ENCODE measurements around the gene AMDHD2. TPM values are rescaled to one million over a fixed set of nuclear protein-coding genes. Genes with fewer than 3 reads are reported as not detected.
"Not testable (repeated sequence)": the region's sequence is repeated elsewhere in the genome, so short reads cannot be mapped to it uniquely, and the experiment has no call there.

AMDHD2 gene
- total RNA-seq, 4 donors from 2014 or later: 11.6 to 23.9 (median 17.5) TPM

DNA sequence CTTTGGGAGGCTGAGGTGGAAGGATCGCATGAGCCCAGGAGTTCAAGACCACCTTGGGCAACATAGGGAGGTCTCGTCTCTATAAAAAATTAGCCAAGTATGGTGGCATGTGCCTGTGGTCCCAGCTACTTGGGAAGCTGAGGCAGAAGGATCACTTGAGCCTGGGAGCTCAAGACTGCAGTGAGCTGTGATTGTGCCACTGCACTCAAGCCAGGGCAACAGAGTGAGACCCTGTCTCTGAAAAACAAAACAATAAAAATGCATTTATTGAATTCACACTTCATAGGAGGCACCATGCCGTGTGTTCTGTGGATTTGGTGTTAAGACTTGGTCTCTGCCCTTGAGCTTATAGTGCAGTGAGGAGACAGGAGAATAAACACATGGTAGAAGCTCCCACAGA is 42.8 kb upstream of the AMDHD2 start:
- no peaks in the 10 kb centered on the region for H3K36me3 ChIP-seq
- peaks cover 0 to 21% (median 4%) of the 10 kb centered on the region in 4 donors for H3K27me3 ChIP-seq
- H3K9me3 ChIP-seq: no peaks in the 10 kb centered on the region
- H3K4me1 ChIP-seq: peaks cover 15 to 55% (median 27%) of the 10 kb centered on the region in 3 donors
- TF ChIP-seq CTCF (IDR thresholded peaks at IDR 0.05) (no peak), POLR2A (IDR thresholded peaks at IDR 0.05) (no peak)
- WGBS, 2 donors: 93 to 95% methylated on average over 2 to 3 of the region's 3 CpGs
- no peak overlapping the region for H3K27ac ChIP-seq
- no peak for DNase-seq
- intact Hi-C loops (cut with DNase I): no loop called here
- no peak overlapping the region for H3K4me3 ChIP-seq

- TF ChIP-seq CTCF (IDR thresholded peaks at IDR 0.05) (no peak), POLR2A (IDR thresholded peaks at IDR 0.05) (no peak)
- peaks cover 15 to 55% (median 25%) of the 10 kb centered on the region in 3 donors for H3K4me1 ChIP-seq
- H3K36me3 ChIP-seq: no peaks in the 10 kb centered on the region
- H3K9me3 ChIP-seq: no peaks in the 10 kb centered on the region
- 69 to 79% methylated on average over 8 of the region's 8 CpGs for WGBS, 2 donors
- intact Hi-C loops (cut with DNase I): no loop called here
- H3K27me3 ChIP-seq: peaks cover 0 to 12% (median 0%) of the 10 kb centered on the region in 4 donors
- DNase-seq: no peak
- no peak overlapping the region for H3K27ac ChIP-seq
- no peak overlapping the region for H3K4me3 ChIP-seq
Measured at GRCh38 chr16:2478279-2478678, 41.9 kb upstream of the AMDHD2 start.

DNA sequence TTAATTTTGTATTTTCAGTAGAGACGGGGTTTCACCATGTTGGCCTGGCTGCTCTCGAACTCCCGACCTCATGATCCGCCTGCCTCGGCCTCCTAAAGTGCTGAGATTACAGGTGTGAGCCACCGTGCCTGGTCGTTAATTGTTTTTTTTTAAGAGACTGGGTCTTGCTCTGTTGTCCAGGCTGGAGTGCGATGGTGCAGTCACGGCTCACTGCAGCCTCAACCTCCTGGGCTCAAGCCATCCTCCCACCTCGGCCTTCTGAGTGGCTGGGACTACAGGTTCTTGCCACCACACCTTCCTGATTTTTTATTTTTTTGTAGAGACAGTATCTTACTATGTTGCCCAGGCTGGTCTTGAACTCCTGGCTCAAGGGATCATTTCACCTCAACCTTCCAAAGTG is 40.2 kb upstream of the AMDHD2 start:
- H3K36me3 ChIP-seq; intact Hi-C loops (cut with DNase I); H3K27me3 ChIP-seq; H3K27ac ChIP-seq; DNase-seq; H3K4me3 ChIP-seq; H3K9me3 ChIP-seq: not testable (repeated sequence)
- 91 to 98% methylated on average over 10 of the region's 10 CpGs for WGBS, 2 donors
- H3K4me1 ChIP-seq: peaks cover 10 to 53% (median 11%) of the 10 kb centered on the region in 3 donors

DNA sequence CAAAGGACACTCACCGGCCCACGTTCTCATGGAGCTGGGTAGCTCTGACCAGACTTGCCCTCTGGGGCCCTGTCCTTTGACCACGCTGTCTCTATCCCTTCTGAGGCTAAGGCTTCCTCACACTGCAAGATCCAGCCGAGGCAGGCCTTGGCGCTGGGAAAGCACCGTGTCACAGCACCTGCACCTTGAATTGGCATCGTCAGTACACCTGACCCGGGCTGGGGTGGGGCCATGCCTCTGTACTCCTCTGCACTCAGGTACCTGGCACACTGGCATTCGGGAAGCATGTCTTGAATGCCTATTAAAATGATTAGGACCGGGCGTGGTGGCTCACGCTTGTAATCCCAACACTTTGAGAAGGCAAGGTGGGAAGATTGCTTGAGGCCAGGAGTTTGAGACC is 39.2 kb upstream of the AMDHD2 start:
- H3K9me3 ChIP-seq: no peaks in the 10 kb centered on the region
- TF ChIP-seq CTCF (IDR thresholded peaks at IDR 0.05) (no peak), POLR2A (IDR thresholded peaks at IDR 0.05) (no peak)
- no peaks in the 10 kb centered on the region for H3K27me3 ChIP-seq
- 40 to 60% methylated on average over 1 to 9 of the region's 12 CpGs for whole genome bisulfite sequencing, 2 donors
- intact Hi-C loops (cut with DNase I): no loop called here
- H3K36me3 ChIP-seq: no peaks in the 10 kb centered on the region
- no peak for DNase-seq
- H3K4me1 ChIP-seq: peaks cover 3 to 44% (median 5%) of the 10 kb centered on the region in 3 donors
- H3K27ac ChIP-seq: no peak overlapping the region
- H3K4me3 ChIP-seq: no peak overlapping the region

GRCh38 chr16:2481676-2482075 is 38.5 kb upstream of the AMDHD2 start:
- Histone ChIP-seq H3K4me3 (no peak overlapping the region), H3K27ac (no peak overlapping the region), H3K36me3 (no peaks in the 10 kb centered on the region), H3K27me3 (no peaks in the 10 kb centered on the region), H3K4me1 (peaks cover 0 to 42% (median 4%) of the 10 kb centered on the region in 3 donors), H3K9me3 (no peaks in the 10 kb centered on the region)
- intact Hi-C loops (cut with DNase I): no loop called here
- TF ChIP-seq POLR2A (IDR thresholded peaks at IDR 0.05) (no peak), CTCF (IDR thresholded peaks at IDR 0.05) (no peak)
- DNase-seq: no peak
- WGBS, 2 donors: 74 to 77% methylated on average over 6 of the region's 7 CpGs

DNA sequence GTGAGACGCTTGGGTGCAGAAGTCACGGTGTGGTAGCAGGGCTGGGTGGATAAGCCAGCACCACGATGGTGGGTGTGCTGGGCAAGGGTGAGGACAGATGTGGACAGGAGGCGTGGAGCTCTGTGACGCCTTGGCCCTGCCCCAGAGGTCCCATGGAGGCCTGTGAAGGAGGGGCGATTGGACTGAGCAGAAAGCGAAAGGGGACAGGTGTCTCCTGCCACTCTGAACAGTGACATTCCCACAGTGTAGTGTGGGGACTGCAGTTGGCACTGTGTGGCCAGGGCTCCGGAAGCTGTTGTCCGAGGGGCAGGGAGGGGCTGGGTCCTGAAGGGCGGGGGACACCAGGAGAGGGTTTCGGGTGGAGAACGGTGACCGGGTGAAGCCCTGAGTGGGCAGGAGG is 37.9 kb upstream of the AMDHD2 start:
- Histone ChIP-seq H3K9me3 (no peaks in the 10 kb centered on the region), H3K4me1 (peaks cover 0 to 48% (median 7%) of the 10 kb centered on the region in 3 donors), H3K27me3 (no peaks in the 10 kb centered on the region), H3K36me3 (no peaks in the 10 kb centered on the region), H3K4me3 (no peak overlapping the region), H3K27ac (peak overlapping the region; percentile 25 to 70 (median 50))
- no peak for DNase-seq
- TF ChIP-seq POLR2A (IDR thresholded peaks at IDR 0.05) (no peak), CTCF (IDR thresholded peaks at IDR 0.05) (no peak)
- intact Hi-C loops (cut with DNase I): no loop called here
- WGBS, 2 donors: 72 to 82% methylated on average over 9 to 10 of the region's 13 CpGs
